H54 (cell line): ENCODE data around the gene NAA10.
A peak's percentile ranks its signal among the peaks of the same experiment; 100 is the strongest.

Experiments
- DNase-seq: peaks from one replicate; pipeline ENCODE4 v3.0.0; 2011; ENCODE audit warnings: low spot score, mixed read lengths; ENCODE audit not compliant: insufficient read length
- FAIRE-seq: peaks from 3 replicates; lab custom pipeline; 2011; peaks lifted over from hg19 to GRCh38; lab: Jason Lieb, UNC
- POLR2A ChIP-seq: IDR thresholded peaks from 2 replicates; pipeline ENCODE4 v1.6.1; 2011; ENCODE audit warnings: low read depth, mild to moderate bottlenecking, low read length

Gene NAA10

DNA sequence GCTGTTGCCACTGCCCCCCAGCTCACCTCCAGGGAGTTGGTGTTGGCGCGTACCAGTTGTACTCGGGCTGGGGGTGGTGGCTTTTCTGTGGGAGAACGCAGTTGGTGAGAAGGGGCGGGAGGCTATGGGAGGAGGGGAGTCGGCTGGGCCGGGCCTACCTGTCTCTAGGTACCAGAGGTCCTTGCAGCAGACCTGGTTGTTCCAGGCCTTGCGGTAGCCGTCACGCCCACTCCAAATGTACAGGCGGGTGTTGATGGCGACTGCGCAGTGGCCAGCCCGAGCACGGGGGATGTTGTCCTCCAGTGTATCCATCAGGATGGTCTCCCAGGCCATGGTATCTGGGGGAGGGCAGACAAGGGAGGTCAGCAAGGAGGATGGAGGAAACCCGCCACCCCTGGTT is 25.2 kb upstream of the NAA10 start:
- FAIRE-seq, result no peak
- TF ChIP-seq POLR2A, result no peak
- no peak for DNase-seq

DNA sequence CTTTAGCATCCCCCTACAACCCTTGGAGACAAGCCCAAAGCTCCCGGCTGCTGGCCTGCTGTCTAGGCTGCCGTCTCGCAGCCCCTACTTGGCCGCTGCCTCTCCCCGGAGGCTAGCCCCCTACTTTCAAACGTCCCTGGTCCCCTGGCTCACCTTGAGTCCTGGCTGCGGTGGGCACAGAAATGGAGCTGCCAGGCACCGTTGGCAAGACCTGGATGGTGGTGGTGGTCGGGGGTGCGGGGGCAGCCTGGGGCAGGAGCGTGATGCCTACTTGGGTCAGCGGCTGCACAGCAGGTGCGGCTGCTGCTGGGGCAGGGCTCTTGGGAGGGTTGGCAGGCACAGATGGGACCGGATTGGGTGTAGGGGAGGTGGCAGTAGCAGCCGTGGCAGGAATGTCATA is 24.8 kb upstream of the NAA10 start:
- no peak for TF ChIP-seq POLR2A
- FAIRE-seq (no peak), DNase-seq (no peak)

DNA sequence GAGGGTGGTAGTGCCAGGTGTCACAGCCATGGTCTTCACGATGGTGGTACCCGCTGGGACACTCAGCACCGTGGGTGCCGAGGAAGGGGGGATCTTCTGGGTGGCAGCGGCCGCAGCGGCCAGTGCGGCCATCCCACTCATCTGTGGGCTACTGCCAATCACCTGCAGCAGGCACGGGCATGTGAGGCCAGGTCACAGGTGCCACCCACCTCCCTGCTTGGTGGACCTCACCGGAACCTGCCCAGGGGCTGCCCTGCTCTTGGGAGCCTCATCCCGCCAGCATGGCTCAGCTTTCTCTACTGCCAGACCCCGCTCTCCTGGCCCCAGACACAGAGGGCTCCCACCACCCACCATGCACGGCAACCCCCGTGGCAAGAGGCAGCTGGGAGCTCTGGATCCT is 23.8 kb upstream of the NAA10 start:
- FAIRE-seq (no peak), DNase-seq (no peak)
- TF ChIP-seq POLR2A, result no peak

DNA sequence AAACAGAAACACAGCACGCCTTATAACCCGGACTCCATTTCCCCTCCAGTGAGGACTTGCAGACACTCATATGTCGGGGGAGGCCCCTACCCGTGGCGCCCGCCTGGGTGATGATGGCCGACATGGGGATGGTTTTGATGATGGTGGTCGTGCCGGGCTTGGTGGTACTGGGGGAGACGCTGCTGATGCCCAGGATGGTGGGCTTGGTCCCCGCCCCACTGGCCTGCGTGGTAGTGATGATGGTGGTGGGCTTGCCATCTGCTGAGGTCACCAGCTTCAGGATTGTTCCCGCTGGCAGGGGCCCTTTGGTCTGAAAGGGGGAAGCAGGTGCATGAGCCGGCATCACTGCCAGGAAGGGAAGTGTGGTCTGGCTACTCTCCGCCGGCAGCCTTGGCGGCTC is 22.4 kb upstream of the NAA10 start:
- DNase-seq (no peak), FAIRE-seq (no peak)
- TF ChIP-seq POLR2A, result no peak

DNA sequence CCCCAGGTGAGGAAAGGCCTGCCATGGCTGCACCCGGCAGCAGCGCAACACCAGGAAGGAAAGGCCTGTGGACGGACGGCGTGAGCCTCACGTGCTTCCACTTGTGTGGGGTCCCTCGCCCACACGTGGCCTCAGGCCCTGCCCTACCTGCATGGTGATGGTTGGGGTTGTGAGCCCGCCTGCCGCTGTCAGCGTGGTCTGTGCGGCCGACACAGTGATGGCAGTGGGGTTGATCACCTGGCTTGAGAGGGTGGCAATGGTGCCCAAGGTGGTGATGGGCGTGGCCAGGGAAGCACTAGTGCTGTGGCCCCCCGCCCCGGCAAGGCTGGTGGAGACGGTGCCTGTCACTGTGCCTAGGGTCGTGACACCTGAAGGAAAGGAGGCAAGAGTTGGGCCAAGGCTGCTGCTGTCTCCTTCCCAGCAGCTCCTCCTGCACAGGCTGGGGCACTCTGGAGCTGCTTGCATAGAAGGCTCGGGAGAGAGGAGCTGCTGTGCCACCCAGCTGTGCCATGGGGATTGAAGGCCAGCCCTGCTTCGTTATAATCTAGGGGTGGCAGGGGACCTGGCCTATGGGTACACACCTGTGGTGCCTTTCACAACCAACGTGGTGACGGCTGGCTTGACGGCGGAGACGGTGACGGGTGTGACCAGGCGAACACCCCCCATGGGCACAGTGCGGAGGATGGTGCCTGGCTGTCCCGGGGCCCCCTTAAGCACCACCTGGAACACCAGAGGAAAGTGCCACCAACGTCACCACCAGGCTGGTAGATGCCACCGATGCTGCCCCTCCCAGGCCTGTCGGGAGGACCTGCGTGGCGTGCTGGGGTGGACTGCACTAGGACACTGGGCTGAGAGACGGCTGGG is 21.4 kb upstream of the NAA10 start:
- TF ChIP-seq POLR2A, result no peak
- FAIRE-seq, result no peak
- no peak for DNase-seq

DNA sequence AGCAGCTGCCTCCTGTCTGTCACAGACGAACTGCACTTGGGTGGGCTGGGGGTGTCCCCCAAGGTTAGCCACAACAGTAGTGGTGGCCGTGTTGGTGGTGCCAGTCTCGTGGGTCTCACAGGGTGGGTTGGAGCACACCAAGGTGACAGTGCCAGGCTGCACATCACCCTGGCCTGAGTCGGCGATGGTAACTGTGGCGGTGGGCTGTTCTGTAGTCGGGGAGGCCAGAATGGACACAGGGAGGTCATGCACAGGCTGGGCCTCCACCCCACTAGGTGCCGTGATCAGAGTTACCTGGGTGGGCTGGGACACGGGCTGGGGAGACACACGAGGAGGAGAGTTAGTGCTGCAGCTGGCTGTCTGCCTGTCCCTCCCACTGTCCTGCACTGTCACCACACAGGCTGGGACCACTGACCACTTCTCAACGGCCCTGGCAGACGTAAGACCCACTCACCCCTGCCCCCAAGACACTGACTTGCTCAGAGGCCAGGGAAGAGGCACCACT is 20.4 kb upstream of the NAA10 start:
- TF ChIP-seq POLR2A, result no peak
- DNase-seq, result no peak
- no peak for FAIRE-seq

DNA sequence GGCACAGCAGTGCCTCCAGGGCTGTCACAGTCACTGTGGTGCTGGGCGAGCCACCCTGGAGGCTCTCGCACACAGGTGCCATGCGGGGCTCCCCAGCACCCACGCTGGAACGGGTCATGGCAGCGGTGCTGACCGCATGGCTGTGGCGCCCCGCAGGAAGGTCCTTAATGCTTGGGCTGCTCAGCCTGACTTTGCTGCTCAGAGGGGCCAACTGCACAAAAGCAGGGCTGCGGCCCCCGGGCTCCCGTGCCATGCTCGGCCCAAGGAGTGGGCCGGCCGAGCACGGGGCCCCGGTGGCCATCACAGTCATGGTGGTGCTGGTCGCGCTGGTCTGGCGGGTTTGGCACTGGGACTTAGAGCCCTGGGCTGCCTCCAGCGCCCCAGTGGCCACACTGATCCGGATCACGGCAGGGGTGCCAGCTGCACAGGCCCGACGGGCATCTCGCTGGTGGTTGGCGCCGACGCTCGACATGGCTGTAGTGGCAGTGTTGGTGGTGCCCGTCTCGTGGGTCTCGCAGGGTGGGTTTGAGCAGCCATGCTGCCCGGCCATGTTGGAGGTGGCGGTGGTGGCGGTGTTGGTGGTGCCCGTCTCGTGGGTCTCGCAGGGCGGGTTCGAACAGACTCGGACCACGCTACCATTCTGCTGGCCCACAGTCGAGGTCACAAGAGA is 19.9 kb upstream of the NAA10 start:
- DNase-seq, result no peak
- no peak for TF ChIP-seq POLR2A
- no peak for FAIRE-seq

DNA sequence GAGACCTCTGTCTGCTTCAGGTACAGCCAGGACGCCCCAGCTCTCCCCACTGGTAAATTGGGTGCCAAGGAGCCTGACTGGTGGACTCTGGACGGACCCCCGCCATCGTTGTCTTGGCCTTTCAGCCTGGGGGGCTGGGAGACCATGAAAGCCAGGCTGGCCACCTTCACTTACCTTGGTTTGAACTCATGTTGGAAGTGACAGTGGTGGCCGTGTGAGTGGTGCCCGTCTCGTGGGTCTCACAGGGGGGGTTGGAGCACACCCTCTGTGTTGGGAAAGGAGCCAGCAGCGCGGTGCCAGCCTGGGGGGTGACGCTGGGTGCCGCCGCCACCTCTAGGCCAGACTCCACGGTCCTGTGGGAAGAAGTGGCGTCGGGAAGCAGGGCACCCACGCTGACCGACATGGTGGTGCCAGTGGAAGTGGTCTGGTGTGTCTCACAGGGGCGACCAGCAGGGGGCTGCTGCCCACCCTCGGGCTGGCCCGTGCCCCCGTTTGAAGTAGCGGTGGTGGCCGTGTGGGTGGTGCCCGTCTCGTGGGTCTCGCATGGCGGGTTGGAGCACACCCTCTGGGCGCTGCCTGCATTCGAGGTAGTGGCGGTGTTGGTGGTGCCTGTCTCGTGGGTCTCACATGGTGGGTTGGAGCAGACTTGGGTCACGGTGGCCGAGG is 19.2 kb upstream of the NAA10 start:
- DNase-seq (no peak), FAIRE-seq (no peak)
- TF ChIP-seq POLR2A, result no peak

DNA sequence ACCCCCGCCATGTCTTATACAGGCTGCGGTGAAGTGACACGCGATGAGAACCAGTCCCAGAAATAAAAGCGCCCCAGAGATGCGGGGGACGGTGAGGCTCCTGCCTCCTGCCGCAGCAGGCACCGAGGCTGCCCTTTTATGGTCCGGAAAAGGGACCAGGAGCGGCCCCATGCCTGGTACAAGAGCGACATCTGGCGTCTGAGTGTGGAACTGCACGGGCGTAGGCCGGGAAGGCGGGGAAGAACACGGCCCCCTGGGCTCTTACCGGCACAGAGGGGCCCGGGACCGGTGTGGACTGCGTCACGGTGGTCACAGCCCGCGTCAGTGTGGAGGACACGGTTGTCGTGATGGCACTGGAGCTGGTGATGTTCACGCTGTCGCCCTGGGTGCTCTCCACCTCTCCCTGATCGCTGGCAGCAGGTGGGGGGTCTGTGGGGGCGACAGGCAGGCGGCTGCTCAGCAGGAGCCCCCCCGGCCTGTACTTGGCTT is 18.5 kb upstream of the NAA10 start:
- TF ChIP-seq POLR2A, result no peak
- DNase-seq (peak; percentile 51), FAIRE-seq (no peak)

DNA sequence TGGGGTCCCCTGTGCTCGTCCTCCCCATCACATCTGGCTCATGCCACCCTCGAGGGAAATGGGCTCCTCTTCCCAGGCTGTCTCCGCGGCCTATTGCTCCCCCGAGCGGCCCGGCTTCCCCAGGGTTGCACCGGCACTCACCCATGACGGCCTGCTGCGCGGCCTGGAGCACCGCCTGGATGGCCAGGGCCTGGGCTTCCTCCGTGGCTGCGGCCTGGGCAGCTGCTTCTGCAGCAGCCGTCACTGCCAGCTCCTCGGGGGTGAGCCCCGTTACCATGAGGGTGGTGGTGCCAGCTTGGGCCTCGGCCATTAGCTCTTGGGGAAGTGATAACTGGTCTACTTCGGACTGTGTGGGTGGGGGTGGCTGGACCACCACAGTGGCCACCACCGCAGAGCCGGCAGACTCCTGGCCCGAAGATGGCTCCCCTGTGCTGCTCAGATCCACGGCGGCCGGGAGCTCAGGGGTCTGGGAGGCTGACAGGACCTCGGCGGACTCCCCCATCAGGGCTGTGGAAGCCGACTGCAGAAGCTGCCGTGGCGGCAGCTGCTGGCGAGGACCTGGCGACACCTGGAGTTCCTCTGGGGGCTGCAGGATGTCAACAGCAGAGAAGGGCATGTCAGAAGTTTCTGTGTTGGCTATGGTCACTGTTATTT is 17.7 kb upstream of the NAA10 start:
- FAIRE-seq (no peak), DNase-seq (no peak)
- no peak for TF ChIP-seq POLR2A

DNA sequence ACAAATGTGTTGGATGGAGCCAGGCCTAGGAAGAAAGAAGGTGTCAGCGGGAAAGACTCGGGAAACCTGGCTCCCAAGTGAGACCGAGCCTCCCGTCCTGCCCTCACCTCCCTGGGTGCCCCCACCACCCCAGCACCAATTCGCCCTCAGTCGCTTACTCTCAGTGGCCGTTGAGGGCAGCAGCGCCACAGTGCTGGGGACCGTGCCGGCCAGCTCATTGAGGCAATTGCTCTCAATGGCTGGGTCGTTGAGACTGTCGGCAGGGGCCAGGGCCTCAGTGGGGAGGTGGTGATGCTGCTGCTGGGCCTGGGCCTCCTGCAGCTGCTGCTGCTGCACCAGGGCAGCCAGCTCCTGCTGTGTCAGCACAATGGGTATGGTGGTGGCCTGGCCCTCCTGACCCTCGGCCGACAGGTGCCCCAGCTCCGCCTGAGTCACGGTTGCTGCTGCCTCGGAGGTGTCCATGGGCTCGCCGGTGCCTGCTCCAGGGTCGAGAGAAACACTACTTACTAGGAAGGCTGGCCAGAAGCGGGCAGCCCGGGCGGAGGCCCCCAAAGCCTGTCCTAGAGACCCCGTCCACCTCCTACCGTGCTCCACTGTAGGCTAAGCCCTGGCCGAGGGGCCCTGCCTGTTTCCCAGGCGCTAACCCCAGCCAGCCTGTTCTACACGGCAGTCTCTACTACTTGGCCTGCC is 17.0 kb upstream of the NAA10 start:
- FAIRE-seq, result no peak
- no peak for DNase-seq

DNA sequence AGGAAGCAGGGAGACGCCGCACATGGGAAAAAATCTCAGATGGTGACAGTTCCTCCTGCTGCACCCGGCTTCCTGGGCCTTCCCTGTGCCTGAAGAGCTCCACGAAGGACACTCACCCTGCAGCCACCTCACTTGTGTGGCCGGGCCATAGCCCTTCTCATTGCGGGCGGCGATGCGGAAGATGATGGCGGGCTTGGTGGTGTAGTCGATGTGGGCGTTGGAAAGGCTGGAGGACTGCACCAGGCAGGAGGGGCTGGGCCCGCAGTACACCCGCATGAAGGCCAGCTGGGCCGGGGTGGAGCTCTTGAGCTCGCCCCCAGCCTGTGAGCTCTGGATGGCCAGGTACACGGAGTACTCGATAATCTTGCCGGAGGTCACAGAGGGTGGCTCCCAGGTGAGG is 15.3 kb upstream of the NAA10 start:
- no peak for DNase-seq
- FAIRE-seq, result no peak
- no peak for TF ChIP-seq POLR2A

More for the DNA sequence above, 17.0 kb upstream of the NAA10 start:
- TF ChIP-seq POLR2A, result no peak

DNA sequence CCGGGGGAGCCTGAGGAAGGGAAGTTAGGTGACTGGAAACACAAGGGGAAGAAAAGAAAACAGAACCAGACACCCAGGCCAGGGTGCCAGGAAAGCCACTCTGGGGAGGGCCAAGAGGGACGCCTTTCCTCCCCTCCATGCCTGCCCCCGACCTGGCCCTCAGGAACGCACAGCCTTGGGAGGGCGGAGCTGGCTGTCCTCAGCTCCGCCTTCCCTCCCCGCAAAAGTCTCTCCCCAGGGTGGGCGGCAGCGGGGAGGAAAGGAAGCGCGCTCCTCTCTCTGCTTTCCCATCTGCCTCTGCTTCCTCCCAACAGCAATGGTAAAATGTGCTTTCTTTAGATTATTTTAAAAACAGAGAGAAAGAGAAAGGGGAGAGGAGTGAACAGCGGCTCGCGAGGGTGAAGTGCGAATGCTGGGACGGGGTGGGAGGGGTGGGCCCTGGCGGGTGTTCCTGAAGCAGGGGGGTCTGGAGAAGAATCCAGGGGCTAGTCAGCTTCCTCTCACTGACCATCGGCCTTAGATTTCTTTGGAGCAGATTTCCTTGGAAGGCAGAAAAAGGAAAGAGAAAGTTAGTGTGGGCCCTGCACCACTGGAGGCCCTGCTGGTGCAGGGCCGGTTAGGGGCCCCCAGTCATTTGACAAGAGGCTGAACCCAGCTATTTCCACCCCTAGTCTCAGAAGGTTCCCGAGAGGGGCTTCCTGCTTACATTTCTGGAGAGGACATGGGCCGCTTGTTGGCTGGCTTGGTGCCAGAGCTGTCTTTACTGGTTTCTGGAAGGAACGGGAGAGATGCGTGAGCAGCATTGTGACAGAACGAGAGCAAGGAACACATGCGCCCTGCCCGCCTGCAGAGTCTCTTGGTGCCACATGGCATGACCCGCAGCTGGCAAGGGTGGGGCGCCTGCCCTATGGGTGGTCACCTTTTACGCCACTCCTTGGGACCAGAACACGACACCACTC is 14.3 kb upstream of the NAA10 start:
- no peak for FAIRE-seq
- no peak for TF ChIP-seq POLR2A
- no peak for DNase-seq
